Neural cell (in vitro differentiated cells): ENCODE measurements around the gene DENND1A. TPM values are rescaled to one million over a fixed set of nuclear protein-coding genes. Genes with fewer than 3 reads are reported as not detected.
"Not testable (repeated sequence)": the region's sequence is repeated elsewhere in the genome, so short reads cannot be mapped to it uniquely, and the experiment has no call there.

Source experiments
- H2AFZ ChIP-seq: fragments of 200-600, 300-800 bp; sonication (generic), shearing (Covaris generic); 2 replicates; pipeline ENCODE4 v1.6.0; 2014; ENCODE audit warnings: low read depth, mild to moderate bottlenecking, antibody characterized with exemption, low read length, moderate library complexity
- H3F3A ChIP-seq: fragments of 200-600 bp; shearing (Covaris generic); 2 replicates; pipeline ENCODE4 v1.6.1; 2016; ENCODE audit warnings: mild to moderate bottlenecking, moderate library complexity, mixed read lengths, antibody characterized with exemption, low read length; ENCODE audit not compliant: insufficient read depth, poor library complexity, severe bottlenecking
- H3K27ac ChIP-seq: fragments of 200-600, 300-800 bp; sonication (generic), shearing (Covaris generic); 2 replicates; pipeline ENCODE4 v1.5.1; 2014; ENCODE audit warnings: mild to moderate bottlenecking, low read length, moderate library complexity
- H3K27me3 ChIP-seq: fragments of 300-800, 200-600 bp; sonication (generic), shearing (Covaris generic); 2 replicates; pipeline ENCODE4 v1.6.0; 2014; ENCODE audit warnings: mild to moderate bottlenecking, low read depth, low read length, moderate library complexity; ENCODE audit not compliant: insufficient read depth
- H3K36me3 ChIP-seq: fragments of 300-800, 200-600 bp; sonication (generic), shearing (Covaris generic); 2 replicates; pipeline ENCODE4 v1.5.1; 2014; ENCODE audit warnings: mild to moderate bottlenecking, antibody characterized with exemption, low read length, moderate library complexity; ENCODE audit not compliant: insufficient read depth
- H3K4me2 ChIP-seq: fragments of 300-800, 200-600 bp; sonication (generic), shearing (Covaris generic); 2 replicates; pipeline ENCODE4 v1.6.0; 2014; ENCODE audit warnings: mild to moderate bottlenecking, low read length
- H3K4me3 ChIP-seq: fragments of 300-800, 200-600 bp; sonication (generic), shearing (Covaris generic); 2 replicates; pipeline ENCODE4 v1.5.1; 2014; ENCODE audit warnings: mild to moderate bottlenecking, low read length, moderate library complexity
- H3K79me2 ChIP-seq: fragments of 200-600 bp; shearing (Covaris generic); replicated peaks from 2 replicates; pipeline ENCODE4 v1.6.0; 2014; ENCODE audit warnings: mild to moderate bottlenecking, low read length, moderate library complexity; ENCODE audit not compliant: insufficient read depth
- H3K9ac ChIP-seq: fragments of 300-800, 200-600 bp; sonication (generic), shearing (Covaris generic); 2 replicates; pipeline ENCODE4 v1.6.1; 2016; ENCODE audit warnings: mild to moderate bottlenecking, low read length, mixed read lengths
- H3K9me2 ChIP-seq: fragments of 200-600 bp; shearing (Covaris generic); 2 replicates; pipeline ENCODE4 v1.6.1; 2016; ENCODE audit warnings: mild to moderate bottlenecking, low read length, mixed read lengths; ENCODE audit not compliant: insufficient read depth
- H3K9me3 ChIP-seq: fragments of 200-600, 300-800 bp; sonication (generic), shearing (Covaris generic); 2 replicates; pipeline ENCODE4 v1.6.1; 2016; ENCODE audit warnings: mild to moderate bottlenecking, mixed run types, low read length, moderate library complexity, mixed read lengths
- H4K20me1 ChIP-seq: fragments of 200-600 bp; shearing (Covaris generic); 2 replicates; pipeline ENCODE4 v1.6.1; 2016; ENCODE audit warnings: mild to moderate bottlenecking, mixed run types; ENCODE audit not compliant: insufficient read depth
- EP300 ChIP-seq: fragments of 450-650 bp; conservative IDR thresholded peaks from 2 replicates; pipeline ENCODE4 v1.6.1; 2014; ENCODE audit warnings: antibody characterized with exemption, mild to moderate bottlenecking, moderate library complexity; ENCODE audit not compliant: poor library complexity, severe bottlenecking
- EZH2 ChIP-seq: fragments of 200-600, 300-800 bp; shearing (Covaris generic), sonication (generic); IDR thresholded peaks from 2 replicates; pipeline ENCODE4 v1.6.1; 2014; ENCODE audit warnings: antibody characterized with exemption, low read length, borderline replicate concordance, mild to moderate bottlenecking; ENCODE audit not compliant: insufficient read depth, poor library complexity, severe bottlenecking
- MXI1 ChIP-seq: fragments of 450-650 bp; conservative IDR thresholded peaks from 2 replicates; pipeline ENCODE4 v1.6.1; 2014; ENCODE audit warnings: antibody characterized with exemption, mild to moderate bottlenecking; ENCODE audit not compliant: poor library complexity, severe bottlenecking
- POLR2AphosphoS5 ChIP-seq: IDR thresholded peaks from 2 replicates; pipeline ENCODE4 v1.6.1; 2012
- RAD21 ChIP-seq: fragments of 450-650 bp; conservative IDR thresholded peaks from 2 replicates; pipeline ENCODE4 v1.6.1; 2014; ENCODE audit warnings: antibody characterized with exemption, mild to moderate bottlenecking, moderate library complexity
- SMC3 ChIP-seq: fragments of 450-650 bp; conservative IDR thresholded peaks from 2 replicates; pipeline ENCODE4 v1.6.1; 2014; ENCODE audit warnings: antibody characterized with exemption, mild to moderate bottlenecking, moderate library complexity; ENCODE audit not compliant: poor library complexity
- TAF1 ChIP-seq: IDR thresholded peaks from 2 replicates; pipeline ENCODE4 v1.6.1; 2012; ENCODE audit warnings: low read depth
- polyA plus RNA-seq: library from polyadenylated mRNA; depleted of rRNA; stranded (reverse); fragments of >200 nt; gene quantifications from 2 replicates; pipeline ENCODE4 v1.2.3, GENCODE V29; 2014
- TF ChIP-seq, protein P1 (sequence below): IDR thresholded peaks from 2 replicates; pipeline ENCODE4 v1.6.1; 2012; ENCODE audit warnings: borderline replicate concordance
- TF ChIP-seq, protein P2 (sequence below): fragments of 450-650 bp; IDR thresholded peaks from 2 replicates; pipeline ENCODE4 v1.5.1; 2014; ENCODE audit warnings: antibody characterized with exemption, mild to moderate bottlenecking, moderate library complexity; ENCODE audit not compliant: poor library complexity, severe bottlenecking

The DENND1A gene
- polyA plus RNA-seq, 1 donor from 2014 or later: 2.3 TPM

DNA sequence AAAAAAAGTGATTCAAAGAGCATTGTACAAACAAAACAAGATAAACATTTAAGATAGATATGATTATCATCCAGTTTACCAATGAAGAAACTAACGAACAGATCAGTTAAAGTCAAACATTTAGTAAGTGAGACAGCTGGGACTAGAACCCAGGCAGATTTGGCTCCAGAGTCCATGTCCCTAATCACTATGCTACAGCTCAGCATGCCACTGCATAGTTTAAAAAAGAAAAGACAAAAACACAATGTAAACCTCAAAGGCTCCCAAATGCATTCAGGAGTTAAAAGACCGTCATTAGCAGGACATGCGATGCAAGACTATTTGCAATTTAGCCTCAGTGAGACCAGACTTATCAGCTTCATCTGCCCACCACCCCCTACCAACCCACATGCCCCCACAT is 36.8 kb downstream of the DENND1A start:
- H3K27ac ChIP-seq: no peak overlapping the region
- H2AFZ ChIP-seq: no peak overlapping the region
- H3K4me3 ChIP-seq: no peak overlapping the region
- no peak for TF ChIP-seq RAD21
- TF ChIP-seq TAF1: no peak
- no peak for TF ChIP-seq SMC3
- TF ChIP-seq, protein P1, sequence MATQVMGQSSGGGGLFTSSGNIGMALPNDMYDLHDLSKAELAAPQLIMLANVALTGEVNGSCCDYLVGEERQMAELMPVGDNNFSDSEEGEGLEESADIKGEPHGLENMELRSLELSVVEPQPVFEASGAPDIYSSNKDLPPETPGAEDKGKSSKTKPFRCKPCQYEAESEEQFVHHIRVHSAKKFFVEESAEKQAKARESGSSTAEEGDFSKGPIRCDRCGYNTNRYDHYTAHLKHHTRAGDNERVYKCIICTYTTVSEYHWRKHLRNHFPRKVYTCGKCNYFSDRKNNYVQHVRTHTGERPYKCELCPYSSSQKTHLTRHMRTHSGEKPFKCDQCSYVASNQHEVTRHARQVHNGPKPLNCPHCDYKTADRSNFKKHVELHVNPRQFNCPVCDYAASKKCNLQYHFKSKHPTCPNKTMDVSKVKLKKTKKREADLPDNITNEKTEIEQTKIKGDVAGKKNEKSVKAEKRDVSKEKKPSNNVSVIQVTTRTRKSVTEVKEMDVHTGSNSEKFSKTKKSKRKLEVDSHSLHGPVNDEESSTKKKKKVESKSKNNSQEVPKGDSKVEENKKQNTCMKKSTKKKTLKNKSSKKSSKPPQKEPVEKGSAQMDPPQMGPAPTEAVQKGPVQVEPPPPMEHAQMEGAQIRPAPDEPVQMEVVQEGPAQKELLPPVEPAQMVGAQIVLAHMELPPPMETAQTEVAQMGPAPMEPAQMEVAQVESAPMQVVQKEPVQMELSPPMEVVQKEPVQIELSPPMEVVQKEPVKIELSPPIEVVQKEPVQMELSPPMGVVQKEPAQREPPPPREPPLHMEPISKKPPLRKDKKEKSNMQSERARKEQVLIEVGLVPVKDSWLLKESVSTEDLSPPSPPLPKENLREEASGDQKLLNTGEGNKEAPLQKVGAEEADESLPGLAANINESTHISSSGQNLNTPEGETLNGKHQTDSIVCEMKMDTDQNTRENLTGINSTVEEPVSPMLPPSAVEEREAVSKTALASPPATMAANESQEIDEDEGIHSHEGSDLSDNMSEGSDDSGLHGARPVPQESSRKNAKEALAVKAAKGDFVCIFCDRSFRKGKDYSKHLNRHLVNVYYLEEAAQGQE: no peak
- no peak for TF ChIP-seq MXI1
- TF ChIP-seq, protein P2, sequence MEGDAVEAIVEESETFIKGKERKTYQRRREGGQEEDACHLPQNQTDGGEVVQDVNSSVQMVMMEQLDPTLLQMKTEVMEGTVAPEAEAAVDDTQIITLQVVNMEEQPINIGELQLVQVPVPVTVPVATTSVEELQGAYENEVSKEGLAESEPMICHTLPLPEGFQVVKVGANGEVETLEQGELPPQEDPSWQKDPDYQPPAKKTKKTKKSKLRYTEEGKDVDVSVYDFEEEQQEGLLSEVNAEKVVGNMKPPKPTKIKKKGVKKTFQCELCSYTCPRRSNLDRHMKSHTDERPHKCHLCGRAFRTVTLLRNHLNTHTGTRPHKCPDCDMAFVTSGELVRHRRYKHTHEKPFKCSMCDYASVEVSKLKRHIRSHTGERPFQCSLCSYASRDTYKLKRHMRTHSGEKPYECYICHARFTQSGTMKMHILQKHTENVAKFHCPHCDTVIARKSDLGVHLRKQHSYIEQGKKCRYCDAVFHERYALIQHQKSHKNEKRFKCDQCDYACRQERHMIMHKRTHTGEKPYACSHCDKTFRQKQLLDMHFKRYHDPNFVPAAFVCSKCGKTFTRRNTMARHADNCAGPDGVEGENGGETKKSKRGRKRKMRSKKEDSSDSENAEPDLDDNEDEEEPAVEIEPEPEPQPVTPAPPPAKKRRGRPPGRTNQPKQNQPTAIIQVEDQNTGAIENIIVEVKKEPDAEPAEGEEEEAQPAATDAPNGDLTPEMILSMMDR: no peak
- TF ChIP-seq EZH2: no peak
- no peak for TF ChIP-seq EP300
- no peak for TF ChIP-seq POLR2AphosphoS5
- H3K4me2 ChIP-seq: no peak overlapping the region
- no peaks in the 10 kb centered on the region for H3K36me3 ChIP-seq
- no peak overlapping the region for H3K9ac ChIP-seq
- H3K9me3 ChIP-seq: no peaks in the 10 kb centered on the region
- H3F3A ChIP-seq: no peaks in the 10 kb centered on the region
- H4K20me1 ChIP-seq: no peaks in the 10 kb centered on the region
- peaks cover 14% of the 10 kb centered on the region for H3K79me2 ChIP-seq
- no peaks in the 10 kb centered on the region for H3K27me3 ChIP-seq
- H3K9me2 ChIP-seq: no peaks in the 10 kb centered on the region

DNA sequence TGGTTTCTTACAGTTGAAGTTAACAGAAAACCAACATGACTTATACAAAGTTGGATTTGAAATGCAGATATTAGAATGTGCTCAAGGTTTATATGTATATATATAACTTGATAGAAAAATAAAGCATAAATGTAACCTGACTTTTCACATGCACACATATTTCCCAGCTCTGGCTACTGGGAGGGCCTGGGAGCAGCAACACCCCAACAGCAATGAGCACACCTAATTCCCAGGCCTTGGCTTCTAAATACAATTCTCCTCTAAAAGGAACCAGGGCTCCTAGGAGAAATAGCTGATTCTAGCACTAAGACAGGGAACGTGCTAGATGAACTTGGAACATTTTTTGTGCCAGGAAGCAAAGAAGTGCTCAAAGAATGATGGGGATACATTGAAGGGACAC is 42.1 kb downstream of the DENND1A start:
- no peak overlapping the region for H3K4me3 ChIP-seq
- H3K27ac ChIP-seq: no peak overlapping the region
- no peaks in the 10 kb centered on the region for H3K36me3 ChIP-seq
- H3K9me3 ChIP-seq: peaks cover 5% of the 10 kb centered on the region
- no peaks in the 10 kb centered on the region for H3K9me2 ChIP-seq
- H3K4me2 ChIP-seq: no peak overlapping the region
- no peak overlapping the region for H2AFZ ChIP-seq
- no peak overlapping the region for H3K9ac ChIP-seq
- no peaks in the 10 kb centered on the region for H4K20me1 ChIP-seq
- H3K79me2 ChIP-seq: peaks cover 29% of the 10 kb centered on the region
- no peak for TF ChIP-seq TAF1
- TF ChIP-seq EZH2: no peak
- no peak for TF ChIP-seq MXI1
- no peak for TF ChIP-seq EP300
- TF ChIP-seq POLR2AphosphoS5: no peak
- no peak for TF ChIP-seq SMC3
- no peak for TF ChIP-seq RAD21
- TF ChIP-seq, protein P1: no peak
- TF ChIP-seq, protein P2: no peak
- no peaks in the 10 kb centered on the region for H3K27me3 ChIP-seq
- no peaks in the 10 kb centered on the region for H3F3A ChIP-seq

DNA sequence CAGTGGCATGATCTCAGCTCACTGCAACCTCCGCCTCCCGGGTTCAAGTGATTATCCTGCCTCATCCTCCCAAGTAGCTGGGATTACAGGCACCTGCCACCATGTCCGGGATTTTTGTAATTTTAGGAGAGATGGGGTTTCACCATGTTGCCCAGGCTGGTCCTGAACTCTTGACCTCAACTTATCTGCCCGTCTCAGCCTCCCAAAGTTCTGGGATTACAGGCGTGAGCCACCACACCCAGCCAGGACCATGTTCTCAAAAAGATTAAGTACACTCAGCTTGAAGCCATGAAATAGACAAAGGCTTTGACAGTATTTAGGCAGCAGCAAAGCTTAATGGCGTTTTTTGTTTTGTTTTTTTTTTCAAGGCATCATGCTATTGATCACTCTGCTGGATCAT is 44.1 kb downstream of the DENND1A start:
- H3K36me3 ChIP-seq, H3K4me2 ChIP-seq, H4K20me1 ChIP-seq, H3F3A ChIP-seq, H3K4me3 ChIP-seq, H2AFZ ChIP-seq, H3K9ac ChIP-seq, H3K9me3 ChIP-seq, H3K27ac ChIP-seq, H3K27me3 ChIP-seq, H3K9me2 ChIP-seq: not testable (repeated sequence)
- peaks cover 24% of the 10 kb centered on the region for H3K79me2 ChIP-seq
